GM12864 (cell line): Measurements from ENCODE around the gene NRP1.

Source experiments
- DNase-seq: peaks from one replicate; pipeline ENCODE4 v3.0.0-alpha.2; 2011; ENCODE audit warnings: low read depth
- H3K4me3 ChIP-seq: 2 replicates; pipeline ENCODE4 v1.5.1; 2011; ENCODE audit warnings: mild to moderate bottlenecking, low read depth, low read length, control low read depth
- CTCF ChIP-seq: IDR thresholded peaks from 2 replicates; pipeline ENCODE4 v1.5.1; 2011; ENCODE audit warnings: low read depth, mild to moderate bottlenecking, moderate library complexity, low read length, control low read depth, inconsistent platforms; ENCODE audit errors: missing control alignments

The NRP1 gene

GRCh38 chr10:33137356-33138005 lies 197.0 kb downstream of the NRP1 start:
- no peak for TF ChIP-seq CTCF
- H3K4me3 ChIP-seq = no peak overlapping the region
- DNase-seq = no peak

- no peak overlapping the region for H3K4me3 ChIP-seq
- TF ChIP-seq CTCF = no peak
- no peak for DNase-seq
Observed at GRCh38 chr10:33136781-33137180, 197.7 kb downstream of the NRP1 start.

- no peak for DNase-seq
- TF ChIP-seq CTCF = no peak
- no peak overlapping the region for H3K4me3 ChIP-seq
Observed at GRCh38 chr10:33136271-33136670, 198.2 kb downstream of the NRP1 start.

GRCh38 chr10:33134011-33134751 lies 200.3 kb downstream of the NRP1 start:
- DNase-seq = no peak
- no peak for TF ChIP-seq CTCF
- no peak overlapping the region for H3K4me3 ChIP-seq

- no peak for TF ChIP-seq CTCF
- no peak for DNase-seq
- no peak overlapping the region for H3K4me3 ChIP-seq
Observed at GRCh38 chr10:33133557-33133956, 200.9 kb downstream of the NRP1 start.

GRCh38 chr10:33132626-33133025 lies 201.8 kb downstream of the NRP1 start:
- DNase-seq = no peak
- TF ChIP-seq CTCF = peak; percentile 41
- H3K4me3 ChIP-seq = no peak overlapping the region

GRCh38 chr10:33129996-33130386 lies 204.5 kb downstream of the NRP1 start:
- H3K4me3 ChIP-seq = no peak overlapping the region
- TF ChIP-seq CTCF = no peak
- no peak for DNase-seq
